Sigmoid colon (tissue), 4 donors: ENCODE measurements around the gene DBN1.

ENCODE experiments used
- CTCF ChIP-seq, 4 experiments: fragments of 450-650 bp in 3 of 4; fragments of 200-600 bp in 1 of 4; IDR thresholded peaks; one replicate each; pipeline ENCODE4 v1.5.1; 2016 to 2019; ENCODE audit warnings: antibody characterized with exemption in 4 of 4, mild to moderate bottlenecking in 3 of 4, moderate library complexity in 2 of 4
- EP300 ChIP-seq, 4 donors: sonication (generic); formaldehyde crosslinking; IDR thresholded peaks; one replicate each; pipeline ENCODE4 v1.6.1; 2017; ENCODE audit warnings: antibody characterized with exemption in 4 of 4
- POLR2A ChIP-seq, 2 donors: fragments of 450-650 bp; IDR thresholded peaks; one replicate each; pipeline ENCODE4 v1.6.1; 2016; ENCODE audit warnings: antibody characterized with exemption in 2 of 2, mild to moderate bottlenecking in 2 of 2, moderate library complexity in 2 of 2
- POLR2AphosphoS5 ChIP-seq, 4 donors: sonication (generic); formaldehyde crosslinking; IDR thresholded peaks; one replicate each; pipeline ENCODE4 v1.6.1; 2017; ENCODE audit warnings: antibody characterized with exemption in 4 of 4

GRCh38 chr5:177504086-177505056, 30.9 kb upstream of the DBN1 start:
- no peak for TF ChIP-seq POLR2AphosphoS5 (IDR thresholded peaks at IDR 0.05)
- TF ChIP-seq CTCF (IDR thresholded peaks at IDR 0.05) = no peak
- TF ChIP-seq POLR2A (IDR thresholded peaks at IDR 0.05) = no peak
- TF ChIP-seq EP300 (IDR thresholded peaks at IDR 0.05) = no peak
